IMR-90 (cell line): ENCODE results near the gene RYR2. TPM values are rescaled to one million over a fixed set of nuclear protein-coding genes. Genes with fewer than 3 reads are reported as not detected.

Experiments
- ATAC-seq: fragments of 200-7000 bp; cut with Tn5 transposase; 2 replicates; pipeline ENCODE4 v1.9.1; 2020; ENCODE audit warnings: low read depth, mild to moderate bottlenecking, moderate library complexity
- BruUV-seq: library from RNA; stranded (reverse); fragments of 400-500 nt; replicated peaks from 2 replicates; lab custom pipeline; 2021; lab: Mats Ljungman, UMichigan
- CTCF ChIA-PET: fragments of 300-600 bp; formaldehyde crosslinking; extraction: SDS; loops from one replicate; lab custom pipeline; 2021; ENCODE audit warnings: antibody characterized with exemption; lab: Yijun Ruan, JAX
- POLR2A ChIA-PET: fragments of 300-600 bp; sonication (Branson Sonifier 250); formaldehyde crosslinking; loops from one replicate; lab custom pipeline; 2022; ENCODE audit warnings: antibody characterized with exemption; ENCODE audit not compliant: unreplicated experiment; lab: Charles Lee
- DNase-seq: peaks from one replicate; pipeline ENCODE4 v3.0.0; 2013
- H2AFZ ChIP-seq: replicated peaks from 2 replicates; pipeline ENCODE3; 2013; ENCODE audit warnings: low read length, mild to moderate bottlenecking; ENCODE audit not compliant: poor library complexity
- H2AK5ac ChIP-seq: 2 replicates; pipeline ENCODE4 v1.6.1; 2013; ENCODE audit warnings: low read depth, low read length, inconsistent platforms
- H2AK9ac ChIP-seq: replicated peaks from 2 replicates; pipeline ENCODE3; 2013; ENCODE audit warnings: mild to moderate bottlenecking, low read depth, low read length, moderate library complexity; ENCODE audit not compliant: poor library complexity
- H2BK120ac ChIP-seq: 2 replicates; pipeline ENCODE4 v1.6.1; 2013; ENCODE audit warnings: low read depth, low read length, inconsistent platforms
- H2BK15ac ChIP-seq: 3 replicates; pipeline ENCODE4 v1.6.1; 2013; ENCODE audit warnings: low read depth, low read length, inconsistent platforms
- H2BK20ac ChIP-seq: 2 replicates; pipeline ENCODE4 v1.6.1; 2013; ENCODE audit warnings: low read depth, mild to moderate bottlenecking, inconsistent platforms, low read length, moderate library complexity
- H2BK5ac ChIP-seq: 2 replicates; pipeline ENCODE4 v1.6.1; 2013; ENCODE audit warnings: mild to moderate bottlenecking, low read depth, low read length, inconsistent platforms; ENCODE audit not compliant: poor library complexity, severe bottlenecking
- H3K14ac ChIP-seq: replicated peaks from 2 replicates; pipeline ENCODE4 v1.6.1; 2013; ENCODE audit warnings: low read depth, low read length, inconsistent platforms
- H3K18ac ChIP-seq: 2 replicates; pipeline ENCODE4 v1.6.1; 2013; ENCODE audit warnings: low read depth, low read length, control low read depth
- H3K23ac ChIP-seq: 2 replicates; pipeline ENCODE4 v1.6.1; 2013; ENCODE audit warnings: low read depth, low read length, inconsistent platforms
- H3K27ac ChIP-seq: 2 replicates; pipeline ENCODE4 v1.5.1; 2013; ENCODE audit warnings: mild to moderate bottlenecking, control low read depth, low read length; ENCODE audit not compliant: insufficient read depth
- H3K27me3 ChIP-seq: 2 replicates; pipeline ENCODE4 v1.6.1; 2013; ENCODE audit warnings: low read length; ENCODE audit not compliant: control insufficient read depth, insufficient read depth
- H3K36me3 ChIP-seq: 2 replicates; pipeline ENCODE4 v1.6.1; 2013; ENCODE audit warnings: low read length, mixed read lengths; ENCODE audit not compliant: control insufficient read depth, insufficient read depth
- H3K4ac ChIP-seq: 2 replicates; pipeline ENCODE4 v1.6.1; 2013; ENCODE audit warnings: low read depth, low read length, inconsistent platforms
- H3K4me1 ChIP-seq: 2 replicates; pipeline ENCODE4 v1.6.1; 2013; ENCODE audit warnings: low read length, mixed read lengths; ENCODE audit not compliant: control insufficient read depth, insufficient read depth
- H3K4me2 ChIP-seq: 2 replicates; pipeline ENCODE4 v1.6.1; 2013; ENCODE audit warnings: low read depth, mild to moderate bottlenecking, control low read depth, low read length, moderate library complexity
- H3K4me3 ChIP-seq: 2 replicates; pipeline ENCODE4 v1.5.1; 2013; ENCODE audit warnings: low read depth, mild to moderate bottlenecking, control low read depth, low read length, moderate library complexity; ENCODE audit not compliant: insufficient read depth
- H3K56ac ChIP-seq: 2 replicates; pipeline ENCODE4 v1.6.1; 2013; ENCODE audit warnings: low read length, inconsistent platforms; ENCODE audit not compliant: insufficient read depth; ENCODE audit errors: extremely low read depth
- H3K79me1 ChIP-seq, 2 experiments: 2 replicates each; pipeline ENCODE4 v1.6.1; 2013; ENCODE audit warnings: low read length in 2 of 2, inconsistent platforms in 1 of 2, low read depth in 1 of 2
- H3K9ac ChIP-seq: 2 replicates; pipeline ENCODE4 v1.6.1; 2013; ENCODE audit warnings: low read depth, low read length, control low read depth
- H3K9me1 ChIP-seq: 2 replicates; pipeline ENCODE4 v1.6.1; 2013; ENCODE audit warnings: low read length, inconsistent platforms; ENCODE audit not compliant: insufficient read depth
- H3K9me3 ChIP-seq: 2 replicates; pipeline ENCODE4 v1.6.1; 2013; ENCODE audit warnings: low read length; ENCODE audit not compliant: control insufficient read depth, insufficient read depth
- H4K20me1 ChIP-seq: 2 replicates; pipeline ENCODE4 v1.6.1; 2013; ENCODE audit warnings: low read length, inconsistent platforms; ENCODE audit not compliant: insufficient read depth
- H4K5ac ChIP-seq: 2 replicates; pipeline ENCODE4 v1.6.1; 2013; ENCODE audit warnings: mild to moderate bottlenecking, low read depth, low read length, control low read depth
- H4K8ac ChIP-seq, 2 experiments: 2 replicates each; pipeline ENCODE4 v1.6.1; 2013; ENCODE audit warnings: low read depth in 2 of 2, low read length in 2 of 2, control low read depth in 1 of 2, inconsistent platforms in 1 of 2
- H4K91ac ChIP-seq: 2 replicates; pipeline ENCODE4 v1.6.1; 2013; ENCODE audit warnings: low read depth, low read length, inconsistent platforms; ENCODE audit not compliant: insufficient read depth
- BHLHE40 ChIP-seq: fragments of 150-350 bp; IDR thresholded peaks from 2 replicates; pipeline ENCODE4 v1.6.1; 2016; ENCODE audit warnings: mild to moderate bottlenecking, low read depth, low read length
- CEBPB ChIP-seq: IDR thresholded peaks from 2 replicates; pipeline ENCODE4 v1.6.1; 2012; ENCODE audit warnings: low read depth, low read length, improper control_type of control experiment
- CHD1 ChIP-seq: IDR thresholded peaks from 2 replicates; pipeline ENCODE4 v1.6.1; 2012; ENCODE audit warnings: low read depth, low read length, improper control_type of control experiment
- FOS ChIP-seq: fragments of 150-350 bp; IDR thresholded peaks from 2 replicates; pipeline ENCODE4 v1.6.1; 2016; ENCODE audit warnings: low read depth, low read length
- MAFK ChIP-seq: IDR thresholded peaks from 2 replicates; pipeline ENCODE4 v1.6.1; 2012; ENCODE audit warnings: low read depth, low read length, improper control_type of control experiment
- POLR2A ChIP-seq: IDR thresholded peaks from 2 replicates; pipeline ENCODE4 v1.6.1; 2012; ENCODE audit warnings: mild to moderate bottlenecking, low read depth, low read length
- RCOR1 ChIP-seq: IDR thresholded peaks from 2 replicates; pipeline ENCODE4 v1.6.1; 2012; ENCODE audit warnings: mild to moderate bottlenecking, low read length, improper control_type of control experiment; ENCODE audit not compliant: insufficient replicate concordance
- RFX5 ChIP-seq: IDR thresholded peaks from 2 replicates; pipeline ENCODE4 v1.8.0; 2012; ENCODE audit warnings: low read depth, mild to moderate bottlenecking, low read length, moderate library complexity
- SMC3 ChIP-seq: fragments of 150-350 bp; IDR thresholded peaks from 2 replicates; pipeline ENCODE4 v1.6.1; 2016; ENCODE audit warnings: low read depth, mild to moderate bottlenecking, antibody characterized with exemption, low read length, moderate library complexity
- WGBS, 2 experiments: methylation state at CpG; one replicate each; pipeline versions ENCODE4 v1.1.5 to v1.1.7; 2013; ENCODE audit warnings: missing lambda C conversion rate in 2 of 2; ENCODE audit not compliant: insufficient read length in 1 of 2; ENCODE audit errors: extremely low coverage in 2 of 2; 5-methylcytosine and 5-hydroxymethylcytosine counted together
- dilution Hi-C: fragments of 300-500 bp; cut with HindIII; formaldehyde crosslinking; loops from one replicate; pipeline ENCODE4 v1.14.3; 2018; ENCODE audit warnings: low sequenced_read_pairs; ENCODE audit not compliant: unreplicated experiment
- in situ Hi-C: fragments of 300-500 bp; cut with MboI; formaldehyde crosslinking; loops from 3 replicates; pipeline ENCODE4 v1.14.3; 2019; ENCODE audit warnings: low sequenced_read_pairs, inconsistent platforms, mixed read lengths
- intact Hi-C: fragments of 100-400 bp; cut with micrococcal nuclease; formaldehyde crosslinking; loops from 2 replicates; pipeline ENCODE4 v1.10.0; 2022
- polyA plus RNA-seq, 3 experiments: library from polyadenylated mRNA; depleted of rRNA; stranded (reverse); fragments of >200 nt; gene quantifications; 2 replicates each; pipeline ENCODE4 v1.2.3, GENCODE V29; 2012; ENCODE audit warnings: low replicate concordance in 1 of 3
- total RNA-seq: library from RNA; depleted of rRNA; stranded (reverse); fragments of >200 nt; gene quantifications from 2 replicates; pipeline ENCODE4 v1.2.3, GENCODE V29; 2012

Gene RYR2
- total and polyA plus RNA-seq, 2 of the 4 experiments (the other 2 are of a cell fraction), result not detected

GRCh38 chr1:237261198-237261597 lies 219.2 kb downstream of the RYR2 start:
- DNase-seq (no peak), ATAC-seq (no peak)
- H2AK9ac ChIP-seq, result no peak overlapping the region
- H3K27ac ChIP-seq, result no peak overlapping the region
- H3K56ac ChIP-seq, result no peak overlapping the region
- H3K4me3 ChIP-seq, result no peak overlapping the region
- no peak for TF ChIP-seq SMC3
- no peak for TF ChIP-seq CEBPB
- TF ChIP-seq MAFK, result no peak
- no peak for TF ChIP-seq FOS
- no peak for TF ChIP-seq RCOR1
- no peak for TF ChIP-seq BHLHE40
- no peak for TF ChIP-seq CHD1
- TF ChIP-seq POLR2A, result no peak
- TF ChIP-seq RFX5, result no peak
- H3K4ac ChIP-seq, result no peak overlapping the region
- H2BK5ac ChIP-seq, result no peak overlapping the region
- no peak overlapping the region for H3K14ac ChIP-seq
- H2AFZ ChIP-seq, result no peak overlapping the region
- no peaks in the 10 kb centered on the region for H4K20me1 ChIP-seq
- no peak overlapping the region for H4K8ac ChIP-seq
- no peak overlapping the region for H3K18ac ChIP-seq
- intact Hi-C loops, result no loop called here
- no peak overlapping the region for H3K23ac ChIP-seq
- no peaks in the 10 kb centered on the region for H3K9me1 ChIP-seq
- in situ Hi-C loops, result no loop called here
- ChIA-PET POLR2A (no interaction called here), CTCF (no interaction called here)
- H3K9me3 ChIP-seq, result peaks cover 10% of the 10 kb centered on the region
- no peak overlapping the region for H4K5ac ChIP-seq
- dilution Hi-C loops, result no loop called here
- no peak overlapping the region for H2AK5ac ChIP-seq
- no peaks in the 10 kb centered on the region for H3K27me3 ChIP-seq
- BruUV-seq, result no TSS peak
- H2BK15ac ChIP-seq, result no peak overlapping the region
- no peaks in the 10 kb centered on the region for H3K79me1 ChIP-seq
- H3K9ac ChIP-seq, result no peak overlapping the region
- H3K4me1 ChIP-seq, result no peaks in the 10 kb centered on the region
- H3K4me2 ChIP-seq, result no peak overlapping the region
- no CpG with 5 or more reads among the region's 4 CpGs for WGBS, 2 experiments
- no peak overlapping the region for H4K91ac ChIP-seq
- H2BK20ac ChIP-seq, result no peak overlapping the region
- no peaks in the 10 kb centered on the region for H3K36me3 ChIP-seq
- no peak overlapping the region for H2BK120ac ChIP-seq
